Activated CD8-positive, alpha-beta memory T cell treated with anti-CD3 and anti-CD28 coated beads, Interleukin-2, amount 50 U/mL, for 48 hours (primary cell): Measurements from ENCODE around the gene SHC4.

Experiments
- DNase-seq: peaks from one replicate; pipeline ENCODE4 v3.0.0-alpha.2; 2020

Gene SHC4

GRCh38 chr15:48967336-48967735, 3.6 kb upstream of the SHC4 start:
- no peak for DNase-seq

GRCh38 chr15:48966595-48967301, 3.0 kb upstream of the SHC4 start:
- no peak for DNase-seq

GRCh38 chr15:48965972-48966371, 2.3 kb upstream of the SHC4 start:
- DNase-seq: no peak

- no peak for DNase-seq
Observed at GRCh38 chr15:48964898-48965297, 1.2 kb upstream of the SHC4 start.

- DNase-seq: no peak
Observed at GRCh38 chr15:48962662-48963523, 826 bp downstream of the SHC4 start.

- no peak for DNase-seq
Observed at GRCh38 chr15:48955967-48956366, 7.8 kb downstream of the SHC4 start.

GRCh38 chr15:48955370-48955769, 8.3 kb downstream of the SHC4 start:
- no peak for DNase-seq

GRCh38 chr15:48954538-48954937, 9.2 kb downstream of the SHC4 start:
- DNase-seq: no peak

- DNase-seq: no peak
Observed at GRCh38 chr15:48946840-48947187, 16.9 kb downstream of the SHC4 start.

GRCh38 chr15:48946074-48946839, 17.5 kb downstream of the SHC4 start:
- no peak for DNase-seq

- no peak for DNase-seq
Observed at GRCh38 chr15:48945386-48945785, 18.3 kb downstream of the SHC4 start.

GRCh38 chr15:48941904-48942303, 21.8 kb downstream of the SHC4 start:
- no peak for DNase-seq

- DNase-seq: no peak
Observed at GRCh38 chr15:48940508-48940907, 23.2 kb downstream of the SHC4 start.

GRCh38 chr15:48939648-48940047, 24.1 kb downstream of the SHC4 start:
- no peak for DNase-seq

GRCh38 chr15:48937886-48938285, 25.8 kb downstream of the SHC4 start:
- no peak for DNase-seq

- no peak for DNase-seq
Observed at GRCh38 chr15:48936666-48937065, 27.1 kb downstream of the SHC4 start.

- DNase-seq: no peak
Observed at GRCh38 chr15:48935236-48935635, 28.5 kb downstream of the SHC4 start.

- no peak for DNase-seq
Observed at GRCh38 chr15:48930735-48931134, 33.0 kb downstream of the SHC4 start.

GRCh38 chr15:48929661-48930060, 34.1 kb downstream of the SHC4 start:
- no peak for DNase-seq

- peak; percentile 67 for DNase-seq
Observed at GRCh38 chr15:48928877-48929538, 34.7 kb downstream of the SHC4 start.

- DNase-seq: no peak
Observed at GRCh38 chr15:48925714-48926223, 38.0 kb downstream of the SHC4 start.

- no peak for DNase-seq
Observed at GRCh38 chr15:48924528-48925393, 39.0 kb downstream of the SHC4 start.
